GM20431 (cell line): ENCODE results near the gene FASLG.
"Not testable (repeated sequence)": the region's sequence is repeated elsewhere in the genome, so short reads cannot be mapped to it uniquely, and the experiment has no call there.

Source experiments
- in situ Hi-C: fragments of 300-500 bp; cut with MseI, MboI; formaldehyde crosslinking; loops from one replicate; pipeline ENCODE4 v1.15.0; 2020; ENCODE audit warnings: low sequenced_read_pairs; ENCODE audit not compliant: unreplicated experiment

FASLG gene, protein sequence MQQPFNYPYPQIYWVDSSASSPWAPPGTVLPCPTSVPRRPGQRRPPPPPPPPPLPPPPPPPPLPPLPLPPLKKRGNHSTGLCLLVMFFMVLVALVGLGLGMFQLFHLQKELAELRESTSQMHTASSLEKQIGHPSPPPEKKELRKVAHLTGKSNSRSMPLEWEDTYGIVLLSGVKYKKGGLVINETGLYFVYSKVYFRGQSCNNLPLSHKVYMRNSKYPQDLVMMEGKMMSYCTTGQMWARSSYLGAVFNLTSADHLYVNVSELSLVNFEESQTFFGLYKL

DNA sequence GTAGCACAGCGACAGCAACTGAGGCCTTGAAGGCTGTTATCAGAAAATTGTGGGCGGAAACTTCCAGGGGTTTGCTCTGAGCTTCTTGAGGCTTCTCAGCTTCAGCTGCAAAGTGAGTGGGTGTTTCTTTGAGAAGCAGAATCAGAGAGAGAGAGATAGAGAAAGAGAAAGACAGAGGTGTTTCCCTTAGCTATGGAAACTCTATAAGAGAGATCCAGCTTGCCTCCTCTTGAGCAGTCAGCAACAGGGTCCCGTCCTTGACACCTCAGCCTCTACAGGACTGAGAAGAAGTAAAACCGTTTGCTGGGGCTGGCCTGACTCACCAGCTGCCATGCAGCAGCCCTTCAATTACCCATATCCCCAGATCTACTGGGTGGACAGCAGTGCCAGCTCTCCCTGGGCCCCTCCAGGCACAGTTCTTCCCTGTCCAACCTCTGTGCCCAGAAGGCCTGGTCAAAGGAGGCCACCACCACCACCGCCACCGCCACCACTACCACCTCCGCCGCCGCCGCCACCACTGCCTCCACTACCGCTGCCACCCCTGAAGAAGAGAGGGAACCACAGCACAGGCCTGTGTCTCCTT is at the start of gene FASLG:
Gene FASLG, plus strand, starts transcription at position 233 of the 583 bp plus-strand sequence. Its CDS starts 99 bp downstream, at position 332.
- in situ Hi-C loops = no loop called here

DNA sequence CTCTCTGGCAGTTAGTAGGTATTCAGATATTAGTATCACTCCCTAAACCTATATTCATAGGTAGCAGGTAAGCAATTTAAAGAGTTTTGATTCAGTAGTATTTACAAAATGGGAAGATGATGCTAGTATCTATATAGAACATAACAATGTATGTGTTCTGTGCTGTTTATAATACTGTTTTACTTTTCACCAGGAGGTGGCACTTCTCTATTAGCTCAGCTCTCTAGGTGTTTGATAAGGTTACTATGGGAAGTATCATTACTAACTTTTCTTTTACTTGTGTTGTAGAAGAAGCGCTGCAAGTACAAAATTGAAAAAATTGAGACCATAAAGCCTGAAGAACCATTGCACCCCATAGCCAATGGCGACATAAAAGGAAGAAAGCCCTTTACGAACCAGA is 49.4 kb upstream of the FASLG start:
- in situ Hi-C loops = no loop called here

DNA sequence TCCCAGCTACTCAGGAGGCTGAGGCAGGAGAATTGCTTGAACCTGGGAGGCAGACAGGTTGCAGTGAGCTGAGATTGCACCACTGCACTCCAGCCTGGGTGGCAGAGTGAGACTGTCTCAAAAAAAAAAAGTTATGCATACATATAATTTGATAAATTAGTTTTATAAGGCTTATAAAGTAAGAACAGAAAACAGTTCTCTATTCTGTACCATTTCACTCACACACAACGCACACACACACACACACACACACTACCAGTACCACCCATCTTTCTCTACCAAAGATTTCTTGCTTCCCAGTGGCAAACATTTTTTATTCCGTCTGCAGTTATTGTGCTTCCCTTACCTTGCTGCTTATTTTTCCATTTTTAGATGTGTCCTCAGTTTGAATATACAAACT is 46.4 kb upstream of the FASLG start:
- in situ Hi-C loops = no loop called here

DNA sequence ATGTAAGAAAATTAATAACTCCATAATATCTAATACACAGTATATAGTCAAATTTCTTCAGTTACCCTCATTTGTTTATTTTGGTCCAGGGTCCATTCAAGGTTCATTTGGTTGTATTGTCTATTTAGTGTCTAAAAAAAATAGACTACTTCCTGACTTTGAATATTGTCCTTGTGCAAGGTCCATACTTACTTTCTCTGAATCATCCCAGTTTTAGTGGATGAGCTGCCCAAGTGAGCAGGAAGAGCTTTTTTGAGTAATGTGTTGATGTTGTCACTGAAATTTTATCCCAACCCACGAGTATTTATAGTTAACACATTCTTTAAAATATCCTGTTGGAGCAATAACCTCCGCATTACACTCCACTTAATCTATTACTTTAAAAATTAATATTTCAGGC is 45.6 kb upstream of the FASLG start:
- in situ Hi-C loops = no loop called here

DNA sequence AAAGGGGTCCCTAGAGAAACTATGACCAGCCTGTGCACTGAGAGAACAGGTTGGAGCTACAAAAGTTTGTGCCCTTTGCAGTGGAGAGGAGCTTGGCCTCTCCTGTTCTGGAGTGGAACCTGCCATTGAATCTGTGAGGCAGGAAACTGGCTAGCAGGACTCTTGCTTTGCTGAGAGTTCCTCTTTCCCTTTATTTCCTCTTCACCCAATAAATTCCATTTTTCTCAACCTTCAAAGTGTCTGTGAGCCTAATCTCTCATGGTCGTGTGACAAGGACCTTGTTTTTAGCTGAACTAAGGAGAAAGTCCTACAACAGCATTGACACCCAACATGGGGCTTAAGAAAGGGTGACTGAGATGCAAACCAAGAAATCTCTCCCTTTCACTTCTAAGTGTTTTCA is 42.7 kb upstream of the FASLG start:
- in situ Hi-C loops = no loop called here

DNA sequence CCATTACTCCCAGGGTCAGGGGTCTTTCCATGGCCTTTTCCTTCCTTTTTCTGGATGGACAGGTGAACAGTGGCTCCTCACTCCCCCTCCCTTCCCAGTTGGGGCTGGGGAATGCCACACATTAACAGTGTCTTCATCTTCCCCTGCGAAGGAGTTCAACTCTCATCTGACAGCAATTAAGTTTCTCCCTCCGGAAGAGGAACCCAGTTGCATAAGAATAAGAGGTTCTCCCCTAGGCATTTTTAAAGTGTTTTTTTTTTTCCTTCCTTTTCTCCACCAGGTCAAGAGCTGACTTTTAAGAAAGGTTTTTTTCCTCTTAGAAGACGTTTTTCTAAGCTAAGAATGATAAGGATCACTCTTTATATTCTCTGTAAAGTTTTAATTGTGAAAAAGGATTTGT is 42.3 kb upstream of the FASLG start:
- in situ Hi-C loops = no loop called here

DNA sequence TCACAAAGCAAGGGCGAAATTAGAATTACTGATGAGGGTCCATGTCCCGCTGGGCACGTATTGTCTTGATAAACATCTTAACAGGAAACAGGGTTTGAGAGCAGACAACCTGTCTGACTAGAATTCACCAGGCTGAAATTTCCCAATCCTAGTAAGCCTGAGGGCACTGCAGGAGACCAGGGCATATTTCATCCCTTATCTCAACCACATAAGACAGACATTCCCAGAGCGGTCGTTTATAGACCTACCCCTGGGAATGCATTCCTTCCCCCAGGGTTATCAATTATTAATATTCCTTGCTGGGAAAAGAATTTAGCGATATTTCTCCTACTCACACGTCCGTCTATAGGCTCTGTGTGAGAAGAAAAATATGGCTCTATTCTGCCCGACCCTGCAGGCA is 38.3 kb upstream of the FASLG start:
- in situ Hi-C loops = not testable (repeated sequence)

DNA sequence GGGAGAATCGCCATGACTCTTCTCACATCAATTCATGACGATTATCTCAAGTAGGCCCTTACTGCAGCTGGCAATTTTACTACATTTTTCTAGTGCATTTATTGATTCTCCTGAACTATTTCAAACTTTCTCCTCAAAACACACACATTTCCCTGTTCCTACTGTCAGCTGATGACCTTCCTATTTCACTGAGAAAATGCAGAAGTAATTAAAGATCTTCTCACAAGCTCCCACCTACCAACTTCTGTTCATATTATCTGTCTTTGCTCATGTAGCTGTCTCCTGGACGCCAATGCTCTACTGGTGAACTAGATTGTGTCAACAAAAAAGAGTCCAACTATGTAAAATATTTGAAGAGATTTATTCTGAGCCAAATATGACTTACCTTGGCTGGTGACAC is 36.4 kb upstream of the FASLG start:
- in situ Hi-C loops = no loop called here

DNA sequence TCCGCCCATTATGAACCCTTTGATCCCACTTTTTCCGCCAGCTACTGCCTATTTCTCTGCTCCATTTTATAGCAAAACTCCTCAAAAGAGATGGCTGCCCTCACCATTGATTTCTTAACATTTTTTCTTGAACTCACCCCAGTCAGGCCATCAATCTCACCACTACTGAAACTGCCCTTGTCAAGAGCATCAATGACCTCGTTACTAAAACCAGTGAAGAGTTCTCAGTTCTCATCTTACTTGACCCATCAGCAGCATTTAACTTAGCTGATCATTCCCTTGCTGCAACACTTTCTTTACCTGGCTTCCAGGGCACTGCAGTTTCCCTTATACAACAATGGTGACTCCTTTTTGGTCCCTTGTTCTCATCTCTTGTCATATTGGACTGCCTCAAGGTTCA is 35.2 kb upstream of the FASLG start:
- in situ Hi-C loops = no loop called here

DNA sequence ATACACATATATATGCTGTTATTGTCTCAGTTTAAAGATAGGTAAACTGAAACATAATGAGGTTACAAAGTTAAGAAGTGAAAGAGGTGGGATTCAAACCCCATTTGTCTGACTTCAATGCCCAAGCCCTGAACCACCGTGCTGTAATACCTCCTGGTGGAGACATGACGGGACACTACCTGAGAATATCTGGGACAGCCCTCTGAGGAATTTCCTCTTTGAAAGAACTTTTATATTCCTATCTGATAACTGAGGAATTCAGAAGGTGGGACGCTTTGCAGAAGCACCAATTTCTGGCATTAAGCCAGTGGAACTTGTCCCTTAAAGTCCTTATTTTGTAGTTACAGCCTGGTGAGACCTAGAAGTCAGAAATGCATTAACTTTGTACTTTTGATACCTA is 32.1 kb upstream of the FASLG start:
- in situ Hi-C loops = no loop called here

DNA sequence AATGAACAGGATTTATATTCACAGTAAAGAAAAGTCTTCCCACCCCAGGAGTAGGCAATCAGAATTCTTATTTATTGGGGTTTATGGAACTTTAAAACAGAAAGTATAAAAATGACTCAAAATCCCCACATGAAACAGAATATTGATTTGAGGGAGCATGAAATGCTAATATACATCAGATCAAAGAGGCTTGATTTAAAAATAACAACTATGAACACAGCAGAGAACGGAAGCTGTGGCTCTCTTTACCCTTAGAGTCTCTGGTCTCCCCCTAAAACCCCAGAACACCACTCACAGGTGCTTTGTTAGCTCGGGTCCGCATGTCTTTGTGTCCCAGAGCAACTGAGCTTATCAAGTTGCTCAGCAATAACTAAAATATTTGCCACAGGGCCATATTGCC is 31.2 kb upstream of the FASLG start:
- in situ Hi-C loops = no loop called here

DNA sequence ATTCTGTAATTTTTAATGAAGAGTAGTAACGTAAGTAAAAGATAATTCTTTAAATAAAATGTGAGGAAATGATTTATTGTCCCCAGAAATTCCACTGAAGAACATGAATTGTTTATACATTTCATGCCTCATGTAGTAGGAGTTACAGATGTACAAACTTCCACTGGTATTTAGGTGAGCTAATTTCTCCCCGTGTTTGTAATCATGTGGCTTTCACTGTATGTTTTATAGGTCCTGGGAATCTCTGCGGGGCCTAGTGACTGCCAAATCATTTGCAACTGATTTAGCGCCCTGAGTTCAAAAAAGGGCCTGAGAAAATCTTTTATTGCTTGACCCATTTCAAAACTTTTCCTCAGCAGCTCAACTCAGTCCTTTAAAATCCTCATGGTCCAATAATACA is 30.5 kb upstream of the FASLG start:
- in situ Hi-C loops = no loop called here

DNA sequence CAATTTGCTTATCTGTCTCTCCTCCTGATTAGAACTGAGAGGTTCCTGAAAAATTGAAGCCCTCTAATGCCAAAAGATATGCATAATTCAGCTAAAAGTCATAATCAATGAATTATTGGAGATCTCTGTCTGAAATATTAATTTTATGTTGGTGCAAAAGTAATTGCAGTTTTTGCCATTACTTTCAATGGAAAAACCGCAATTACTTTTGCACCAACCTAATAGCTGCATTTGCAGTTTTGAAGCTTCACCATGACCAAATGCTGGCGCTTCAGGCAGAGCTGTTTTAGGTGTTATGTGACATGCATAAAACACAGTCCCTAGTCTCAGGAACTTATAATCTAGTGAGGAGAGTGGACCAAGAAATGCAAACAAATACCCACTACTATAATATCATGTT is 29.7 kb upstream of the FASLG start:
- in situ Hi-C loops = no loop called here

DNA sequence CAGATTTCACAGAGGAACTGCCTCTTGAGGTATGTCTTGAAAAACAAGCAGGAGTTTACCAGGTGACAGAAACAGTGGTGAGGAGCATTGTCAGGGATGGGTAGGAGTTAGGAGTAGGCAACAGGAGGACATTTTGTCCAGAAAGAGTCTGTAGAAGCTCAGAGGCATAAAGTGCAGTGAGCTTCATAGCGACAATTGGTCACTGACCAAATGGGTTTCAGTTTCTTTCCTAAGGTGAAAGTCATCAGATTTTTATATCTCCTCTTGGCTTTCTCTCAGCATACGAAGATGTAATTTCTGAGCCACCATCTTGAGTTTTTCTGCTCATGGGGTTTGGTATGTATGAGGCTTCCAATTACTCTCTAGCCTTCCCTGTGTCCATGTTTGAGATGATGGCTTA is 29.3 kb upstream of the FASLG start:
- in situ Hi-C loops = no loop called here

DNA sequence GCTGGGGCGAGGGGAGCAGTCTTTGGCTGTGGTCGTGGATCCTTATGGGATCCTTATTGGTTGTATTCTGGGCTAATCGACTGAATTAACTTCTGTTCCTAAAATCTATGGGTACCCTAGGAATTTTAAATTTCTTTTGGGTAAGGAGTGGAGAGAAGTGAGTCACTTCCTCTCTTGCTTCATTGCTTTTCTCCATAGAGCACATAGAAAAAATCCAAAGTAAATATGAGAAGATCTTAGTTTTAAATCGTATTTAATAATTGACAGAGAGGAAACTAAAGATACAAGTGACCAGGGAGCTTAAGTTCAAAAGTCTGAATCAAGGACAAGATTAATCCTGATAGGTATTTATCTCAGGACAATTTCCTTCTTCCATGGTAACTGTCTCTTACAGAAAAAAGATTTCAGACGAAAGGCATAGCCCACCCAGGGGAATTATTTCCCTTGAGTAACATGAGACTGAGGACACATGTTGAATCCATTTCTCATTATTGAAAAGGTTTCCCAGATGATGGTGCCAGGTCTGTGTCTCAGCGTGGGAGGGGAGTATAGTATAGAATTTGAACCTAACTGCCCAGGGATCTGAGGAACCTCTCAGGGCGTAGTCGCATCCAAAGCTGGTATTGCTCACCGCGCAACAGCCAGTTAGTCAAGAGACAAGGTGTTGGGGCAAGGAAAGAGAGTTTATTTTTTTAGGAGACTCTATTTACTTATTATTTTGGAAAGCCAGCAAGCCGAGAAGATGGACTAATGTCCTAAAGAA is 28.7 kb upstream of the FASLG start:
- in situ Hi-C loops = no loop called here

DNA sequence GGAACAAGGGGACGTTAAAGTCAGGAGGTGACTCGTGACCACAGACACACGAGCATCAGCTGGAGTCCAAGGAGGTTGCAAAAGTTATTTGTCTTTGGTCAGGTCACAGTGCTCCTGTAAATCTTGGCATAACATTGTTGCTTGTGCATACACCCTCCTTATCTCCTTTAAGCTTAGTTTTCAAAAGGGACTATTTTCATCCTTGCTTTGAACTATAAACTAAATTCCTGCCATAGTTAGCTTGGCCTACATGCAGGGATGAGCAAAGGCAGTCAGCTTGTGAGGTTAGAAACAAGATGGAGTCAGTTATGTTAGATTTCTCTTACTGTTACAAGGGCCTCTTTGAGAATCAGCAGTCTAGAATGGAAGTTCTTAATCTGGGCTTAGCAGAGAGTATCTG is 28.0 kb upstream of the FASLG start:
- in situ Hi-C loops = no loop called here

DNA sequence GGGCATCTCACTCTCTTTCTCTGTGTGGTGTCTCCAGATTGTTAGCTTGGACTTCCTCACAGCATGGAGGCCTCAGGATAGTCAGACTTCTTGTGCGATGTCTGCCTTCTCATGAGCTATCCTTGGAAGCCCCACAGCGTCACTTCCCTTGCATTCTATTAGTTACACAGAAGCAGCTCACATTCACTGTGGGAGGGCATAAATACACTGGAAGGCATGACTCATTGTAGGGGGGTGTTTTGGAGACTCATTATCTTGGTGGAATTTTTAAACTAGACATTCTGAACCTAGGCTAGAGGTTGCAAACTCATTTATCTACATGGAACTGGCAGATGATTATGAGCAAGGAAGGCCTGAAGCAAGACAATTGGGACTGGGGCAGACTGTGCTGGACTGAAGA is 21.4 kb upstream of the FASLG start:
- in situ Hi-C loops = no loop called here

DNA sequence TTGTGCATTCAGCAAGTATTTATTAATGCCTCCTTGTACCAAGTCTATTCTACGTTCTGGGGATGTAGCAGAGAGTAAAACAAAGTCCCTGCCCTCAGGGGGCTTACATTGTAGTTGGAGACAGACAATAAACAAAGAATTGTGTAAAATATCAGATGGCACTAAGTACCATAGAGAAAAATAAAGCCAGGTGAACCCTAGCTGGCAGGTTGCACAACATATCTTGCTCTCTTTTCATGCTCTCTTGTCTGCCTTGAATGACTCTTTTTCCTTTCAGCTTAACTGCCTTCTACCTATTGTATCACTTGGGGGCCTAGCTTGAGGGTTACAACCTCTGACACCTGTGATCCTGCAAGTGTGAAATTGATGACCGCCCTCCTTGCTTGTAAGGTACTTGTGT is 20.7 kb upstream of the FASLG start:
- in situ Hi-C loops = no loop called here

DNA sequence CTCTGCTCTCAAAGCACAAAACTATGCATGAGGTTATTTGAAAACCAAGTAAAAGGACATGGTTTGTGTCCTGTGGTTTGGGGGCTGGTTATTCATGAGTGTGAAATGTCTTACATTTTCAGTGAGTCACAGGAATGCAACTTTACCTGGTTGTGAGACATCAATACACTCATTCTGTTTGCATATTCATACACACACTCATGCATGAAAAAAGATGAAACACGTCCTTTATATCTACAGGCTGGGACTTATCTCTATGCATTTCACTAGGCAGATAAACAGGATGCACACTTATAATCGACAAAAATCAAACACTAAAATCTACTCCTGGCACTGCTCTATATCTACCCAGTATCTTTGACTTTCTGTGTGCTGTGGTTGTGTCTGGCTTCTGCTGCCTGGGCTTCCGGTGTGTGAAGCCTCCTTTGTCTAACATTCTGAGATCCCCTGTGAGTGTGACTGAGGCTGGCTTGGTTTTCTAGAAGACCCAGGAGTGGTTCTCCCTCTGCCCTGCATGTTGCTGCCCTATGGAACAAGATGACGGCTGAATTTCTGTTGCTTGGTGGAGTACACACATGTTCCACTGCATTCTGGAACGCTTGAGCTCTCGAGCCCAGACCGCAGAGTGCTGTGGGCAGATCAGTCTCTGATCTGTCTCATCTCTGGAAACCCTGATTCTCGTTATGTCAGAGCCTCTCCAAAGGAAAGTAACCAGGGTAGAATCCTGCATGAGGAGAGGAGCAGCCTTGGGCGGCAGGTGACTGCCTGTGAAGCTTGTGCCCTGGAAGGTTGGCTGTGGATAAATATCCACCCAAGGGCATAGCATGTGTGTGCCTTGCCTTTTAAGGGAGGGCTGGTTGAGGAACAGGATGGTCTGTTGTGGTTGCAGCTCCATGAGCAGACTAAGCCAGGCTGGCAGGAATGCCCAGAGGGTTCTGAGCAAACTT is 19.7 kb upstream of the FASLG start:
- in situ Hi-C loops = no loop called here

DNA sequence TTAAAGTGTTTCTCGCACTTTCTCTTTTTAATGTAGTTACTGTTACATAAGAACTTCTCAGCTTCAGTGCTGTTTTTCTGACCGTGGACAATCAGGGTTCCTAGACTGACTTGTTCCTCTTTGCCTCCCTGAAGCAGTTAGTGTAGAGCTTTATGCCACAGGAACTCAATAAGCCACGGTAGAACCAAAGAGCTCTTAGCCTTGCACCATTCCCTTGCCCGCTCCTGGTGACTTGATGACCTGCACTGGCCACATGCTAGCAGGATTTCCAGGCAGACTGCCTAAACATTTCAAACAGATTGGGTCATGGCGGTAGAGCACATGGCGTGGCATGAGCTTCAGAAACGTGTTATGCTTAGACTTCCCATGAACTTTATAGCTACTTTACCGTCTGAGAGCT is 18.8 kb upstream of the FASLG start:
- in situ Hi-C loops = no loop called here
